Spleen (tissue), 10 donors: ENCODE data around the gene MAP3K10. TPM values are rescaled to one million over a fixed set of nuclear protein-coding genes. Genes with fewer than 3 reads are reported as not detected.

Experiments
- polyA plus RNA-seq, 3 donors: library from polyadenylated mRNA; stranded (reverse); fragments of 200-250 nt; gene quantifications; one replicate each; pipeline ENCODE4 v1.2.1, GENCODE V29; 2013
- total RNA-seq, 7 donors: library from RNA; depleted of rRNA in 3 of 7; stranded (reverse); fragments of >200 nt in 3 of 7; fragmentation: NEBNext Ultra II Directional in 4 of 7; extraction: Animal tissue kit (Norgen Biotek cat#: 25700) in 4 of 7; gene quantifications; one replicate each; pipeline versions ENCODE4 v1.1.0 to v1.2.1, GENCODE V29; 2016 to 2021
- donor health status: healthy with polysubstance abuse.
- donor health status: DM: no; HTN: no; CAD: no; lungs with moderate emphysema.
- donor health status: DM: no; HTN: no; CAD: no.
- donor health status: Bipolar disorder and iron deficiency.
- donor health status: healthy.
- donor health status: DM: no; HTN: no; CAD: no.
- donor health status: DM: yes; HTN: yes; CAD: no.

MAP3K10 gene
- total and polyA plus RNA-seq, 10 donors, result 4.3 to 25.6 (median 17.4) TPM

Other genes starting within 250 kb of the MAP3K10 start
- gene PSMC4, start 220.3 kb upstream of the MAP3K10 start, total RNA-seq, result 10 to 100 TPM; 58.9 to 85.4 (median 65.4) TPM
- gene PSMC4, start 220.3 kb upstream of the MAP3K10 start, polyA plus RNA-seq, result 10 to 100 TPM; 53.2 to 66.4 (median 55.5) TPM
- 10 to 100 TPM in 3 of 7 donors, 1 to 10 TPM in 4; 7.3 to 15.1 (median 9.2) TPM for gene ZNF546, start 194.4 kb upstream of the MAP3K10 start, total RNA-seq
- 1 to 10 TPM; 1.4 to 2.3 (median 1.4) TPM for gene ZNF546, start 194.4 kb upstream of the MAP3K10 start, polyA plus RNA-seq
- gene ZNF780B, start 135.2 kb upstream of the MAP3K10 start, total RNA-seq, result 10 to 100 TPM; 23.7 to 42.3 (median 32.1) TPM
- 10 to 100 TPM in 1 of 3 donors, 1 to 10 TPM in 2; 7.8 to 11.4 (median 8.6) TPM for gene ZNF780B, start 135.2 kb upstream of the MAP3K10 start, polyA plus RNA-seq
- 10 to 100 TPM; 24.5 to 52.5 (median 39.3) TPM for gene ZNF780A, start 100.5 kb upstream of the MAP3K10 start, total RNA-seq
- gene ZNF780A, start 100.5 kb upstream of the MAP3K10 start, polyA plus RNA-seq, result 10 to 100 TPM; 18.1 to 19.1 (median 18.7) TPM
- not detected for gene TTC9B, start 27.0 kb downstream of the MAP3K10 start, total RNA-seq
- gene TTC9B, start 27.0 kb downstream of the MAP3K10 start, polyA plus RNA-seq, result not detected
- gene CCNP, start 35.3 kb downstream of the MAP3K10 start, total RNA-seq, result under 1 TPM in 2 of 7 donors, not detected in 5; 0.43 to 0.47 TPM
- under 1 TPM; 0.18 to 0.43 (median 0.26) TPM for gene CCNP, start 35.3 kb downstream of the MAP3K10 start, polyA plus RNA-seq
- 100 to 1,000 TPM in 4 of 7 donors, 10 to 100 TPM in 3; 95.1 to 134 (median 112) TPM for gene AKT2, start 93.9 kb downstream of the MAP3K10 start, total RNA-seq
- gene AKT2, start 93.9 kb downstream of the MAP3K10 start, polyA plus RNA-seq, result 10 to 100 TPM; 28.8 to 75.7 (median 37.1) TPM
- gene C19orf47, start 157.0 kb downstream of the MAP3K10 start, total RNA-seq, result 10 to 100 TPM; 10.2 to 21.9 (median 13.2) TPM
- gene C19orf47, start 157.0 kb downstream of the MAP3K10 start, polyA plus RNA-seq, result 10 to 100 TPM in 1 of 3 donors, 1 to 10 TPM in 2; 8.2 to 14.7 (median 8.5) TPM
- gene PLD3, start 157.3 kb downstream of the MAP3K10 start, total RNA-seq, result 100 to 1,000 TPM; 187 to 589 (median 326) TPM
- 100 to 1,000 TPM in 1 of 3 donors, 10 to 100 TPM in 2; 61.3 to 120 (median 81.6) TPM for gene PLD3, start 157.3 kb downstream of the MAP3K10 start, polyA plus RNA-seq
- under 1 TPM in 1 of 7 donors, not detected in 6; 0.19 TPM for gene HIPK4, start 198.8 kb downstream of the MAP3K10 start, total RNA-seq
- gene HIPK4, start 198.8 kb downstream of the MAP3K10 start, polyA plus RNA-seq, result under 1 TPM in 1 of 3 donors, not detected in 2; 0.08 TPM
- gene PRX, start 222.0 kb downstream of the MAP3K10 start, total RNA-seq, result 1 to 10 TPM; 1.7 to 3.4 (median 3.0) TPM
- gene PRX, start 222.0 kb downstream of the MAP3K10 start, polyA plus RNA-seq, result 1 to 10 TPM in 1 of 3 donors, under 1 TPM in 2; 0.50 to 1.8 (median 0.56) TPM
- 10 to 100 TPM in 6 of 7 donors, 1 to 10 TPM in 1; 9.8 to 19.7 (median 13.2) TPM for gene SERTAD1, start 234.6 kb downstream of the MAP3K10 start, total RNA-seq
- gene SERTAD1, start 234.6 kb downstream of the MAP3K10 start, polyA plus RNA-seq, result 10 to 100 TPM in 1 of 3 donors, 1 to 10 TPM in 2; 8.5 to 14.9 (median 9.4) TPM